PFSK-1 (cell line): Measurements from ENCODE around the gene PRRG4.
A peak's percentile ranks its signal among the peaks of the same experiment; 100 is the strongest.

ENCODE experiments used
- POLR2AphosphoS5 ChIP-seq: IDR thresholded peaks from 2 replicates; pipeline ENCODE4 v1.6.1; 2012; ENCODE audit warnings: low read depth, mild to moderate bottlenecking, control low read depth, low read length, moderate library complexity
- REST ChIP-seq, 2 experiments: IDR thresholded peaks; 2 replicates each; pipeline versions ENCODE4 v1.6.1 to v1.8.0; 2011 to 2012; ENCODE audit warnings: low read depth in 2 of 2, low read length in 2 of 2, control low read depth in 1 of 2, inconsistent platforms in 1 of 2, mild to moderate bottlenecking in 1 of 2, moderate library complexity in 1 of 2; ENCODE audit not compliant: insufficient read depth in 1 of 2
- SIN3A ChIP-seq: IDR thresholded peaks from 2 replicates; pipeline ENCODE4 v1.6.1; 2012; ENCODE audit warnings: mild to moderate bottlenecking, low read length, moderate library complexity, borderline replicate concordance; ENCODE audit not compliant: insufficient read depth
- TAF1 ChIP-seq: IDR thresholded peaks from 2 replicates; pipeline ENCODE4 v1.6.1; 2012; ENCODE audit warnings: low read length, control low read depth, borderline replicate concordance; ENCODE audit not compliant: insufficient read depth

GRCh38 chr11:32892355-32893092 is 62.8 kb downstream of the PRRG4 start, which contains the start of gene QSER1:
- TF ChIP-seq TAF1 = no peak
- TF ChIP-seq POLR2AphosphoS5 = peak; percentile 51
- peak; percentile 86; the same call in 1 of the 2 replicates for TF ChIP-seq SIN3A
- TF ChIP-seq REST (IDR thresholded peaks at IDR 0.05; ENCODE audit: insufficient read depth in 1 of 2, low read depth in 2 of 2, low read length in 2 of 2) = peak; percentile 52 to 81; a peak in 3 of 4 replicates
